ENCODE measurements around the gene MAGI2.

- no peak for TF ChIP-seq CTCF (conservative IDR thresholded peaks at IDR 0.05; ENCODE audit: low read length)
- no peak for TF ChIP-seq EZH2phosphoT487 (IDR thresholded peaks at IDR 0.05; ENCODE audit: borderline replicate concordance)
Observed at GRCh38 chr7:78022165-78022564, 1431.3 kb downstream of the MAGI2 start.

Measured in Loucy (cell line).